ENCODE measurements around the gene PDCD4. TPM values are rescaled to one million over a fixed set of nuclear protein-coding genes. Genes with fewer than 3 reads are reported as not detected.

PDCD4 gene
- total RNA-seq, 1 donor: 35.8 TPM

DNA sequence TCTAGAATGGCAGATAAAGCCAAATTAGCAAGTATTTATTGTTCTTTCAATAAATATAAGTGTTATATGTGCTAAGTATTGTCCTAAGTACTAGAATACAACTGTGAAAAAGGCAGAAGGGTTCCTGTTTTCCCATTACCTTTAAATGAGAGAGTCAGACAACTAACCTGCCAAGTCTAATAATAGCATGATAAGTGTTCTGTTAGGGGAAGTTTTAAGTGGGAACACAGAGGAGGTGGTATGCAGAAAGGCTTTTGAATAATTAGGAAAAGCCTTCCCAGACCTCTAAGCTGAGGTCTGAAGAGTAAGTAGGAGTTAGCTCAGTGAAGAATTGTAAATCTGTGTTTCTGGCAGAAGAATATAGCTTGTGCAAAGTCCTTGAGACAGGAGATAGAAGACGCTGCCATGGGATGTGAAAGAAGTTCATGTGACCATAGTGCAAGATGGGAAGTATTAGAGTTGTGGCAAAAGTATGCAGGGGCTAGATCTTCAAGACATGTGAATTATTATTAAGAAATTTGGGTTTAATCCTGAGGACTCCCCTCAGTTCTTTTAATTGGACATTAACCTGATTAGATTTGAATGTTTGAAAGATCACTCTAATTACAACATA is 60.1 kb downstream of the PDCD4 start:
- DNase-seq (ENCODE audit: low read depth): no peak
- TF ChIP-seq, protein P1, sequence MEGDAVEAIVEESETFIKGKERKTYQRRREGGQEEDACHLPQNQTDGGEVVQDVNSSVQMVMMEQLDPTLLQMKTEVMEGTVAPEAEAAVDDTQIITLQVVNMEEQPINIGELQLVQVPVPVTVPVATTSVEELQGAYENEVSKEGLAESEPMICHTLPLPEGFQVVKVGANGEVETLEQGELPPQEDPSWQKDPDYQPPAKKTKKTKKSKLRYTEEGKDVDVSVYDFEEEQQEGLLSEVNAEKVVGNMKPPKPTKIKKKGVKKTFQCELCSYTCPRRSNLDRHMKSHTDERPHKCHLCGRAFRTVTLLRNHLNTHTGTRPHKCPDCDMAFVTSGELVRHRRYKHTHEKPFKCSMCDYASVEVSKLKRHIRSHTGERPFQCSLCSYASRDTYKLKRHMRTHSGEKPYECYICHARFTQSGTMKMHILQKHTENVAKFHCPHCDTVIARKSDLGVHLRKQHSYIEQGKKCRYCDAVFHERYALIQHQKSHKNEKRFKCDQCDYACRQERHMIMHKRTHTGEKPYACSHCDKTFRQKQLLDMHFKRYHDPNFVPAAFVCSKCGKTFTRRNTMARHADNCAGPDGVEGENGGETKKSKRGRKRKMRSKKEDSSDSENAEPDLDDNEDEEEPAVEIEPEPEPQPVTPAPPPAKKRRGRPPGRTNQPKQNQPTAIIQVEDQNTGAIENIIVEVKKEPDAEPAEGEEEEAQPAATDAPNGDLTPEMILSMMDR (IDR thresholded peaks at IDR 0.05; ENCODE audit: insufficient read depth, low read depth, low read length): no peak

GRCh38 chr10:110932505-110933180 is 60.9 kb downstream of the PDCD4 start:
- no peak for DNase-seq (ENCODE audit: low read depth)
- H3K4me3 ChIP-seq (ENCODE audit: low read depth, low read length): no peak overlapping the region
- TF ChIP-seq, protein P1 (IDR thresholded peaks at IDR 0.05; ENCODE audit: insufficient read depth, low read depth, low read length): no peak

More for the DNA sequence above, 60.1 kb downstream of the PDCD4 start:
- H3K4me3 ChIP-seq (ENCODE audit: low read depth, low read length): no peak overlapping the region

- no peak overlapping the region for H3K4me3 ChIP-seq (ENCODE audit: low read depth, low read length)
- TF ChIP-seq, protein P1 (IDR thresholded peaks at IDR 0.05; ENCODE audit: insufficient read depth, low read depth, low read length): no peak
- DNase-seq (ENCODE audit: low read depth): no peak
Observed at GRCh38 chr10:110936757-110937156, 65.0 kb downstream of the PDCD4 start.

DNA sequence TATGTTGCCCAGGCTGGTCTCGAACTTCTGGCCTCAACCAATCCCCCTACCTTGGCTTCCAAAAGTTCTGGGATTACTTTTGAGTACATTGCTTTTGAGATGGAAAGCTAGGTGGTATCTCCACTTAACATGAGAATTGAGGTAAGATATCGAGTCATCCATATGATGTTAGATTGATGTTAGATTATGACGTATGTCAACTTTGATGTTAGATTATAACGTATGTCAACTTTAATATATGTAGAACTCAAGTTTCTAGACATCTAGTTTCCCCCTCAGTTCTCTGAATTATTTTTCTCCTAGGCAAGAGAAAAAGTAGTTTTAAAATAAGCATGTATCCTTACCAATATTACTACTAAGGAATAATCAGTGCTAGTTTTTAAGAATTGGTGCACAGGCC is 67.7 kb downstream of the PDCD4 start:
- H3K4me3 ChIP-seq (ENCODE audit: low read depth, low read length): no peak overlapping the region

GRCh38 chr10:110944792-110945396 is 73.2 kb downstream of the PDCD4 start:
- no peak overlapping the region for H3K4me3 ChIP-seq (ENCODE audit: low read depth, low read length)
- peak; percentile 64 for DNase-seq (ENCODE audit: low read depth)
- TF ChIP-seq, protein P1 (IDR thresholded peaks at IDR 0.05; ENCODE audit: insufficient read depth, low read depth, low read length): no peak

More for the DNA sequence above, 67.7 kb downstream of the PDCD4 start:
- TF ChIP-seq, protein P1 (IDR thresholded peaks at IDR 0.05; ENCODE audit: insufficient read depth, low read depth, low read length): no peak
- no peak for DNase-seq (ENCODE audit: low read depth)

- DNase-seq (ENCODE audit: low read depth): no peak
- H3K4me3 ChIP-seq (ENCODE audit: low read depth, low read length): no peak overlapping the region
- TF ChIP-seq, protein P1 (IDR thresholded peaks at IDR 0.05; ENCODE audit: insufficient read depth, low read depth, low read length): no peak
Observed at GRCh38 chr10:110946496-110946895, 74.8 kb downstream of the PDCD4 start.

All from fibroblast of villous mesenchyme (primary cell).